Sigmoid colon (tissue), 7 donors: ENCODE measurements around the gene DNAH10. TPM values are rescaled to one million over a fixed set of nuclear protein-coding genes. Genes with fewer than 3 reads are reported as not detected.

Experiments
- DNase-seq: peaks from one replicate; pipeline ENCODE4 v3.0.0-alpha.2; 2019
- H3K27ac ChIP-seq, 4 donors: fragments of 200-600 bp; sonication (generic); one replicate each; pipeline ENCODE4 v1.5.1; 2016 to 2019; ENCODE audit warnings: mild to moderate bottlenecking in 1 of 4
- H3K27me3 ChIP-seq, 3 donors: fragments of 200-600 bp; sonication (generic); one replicate each; pipeline ENCODE4 v1.5.1; 2019; ENCODE audit warnings: mild to moderate bottlenecking in 1 of 3
- H3K36me3 ChIP-seq, 4 donors: fragments of 200-600 bp; sonication (generic); one replicate each; pipeline ENCODE4 v1.5.1; 2016 to 2019
- H3K4me1 ChIP-seq, 4 donors: fragments of 200-600 bp; sonication (generic); one replicate each; pipeline ENCODE4 v1.5.1; 2017 to 2019
- H3K4me3 ChIP-seq, 4 donors: fragments of 200-600 bp; sonication (generic); one replicate each; pipeline ENCODE4 v1.5.1; 2017 to 2019; ENCODE audit warnings: mild to moderate bottlenecking in 2 of 4, moderate library complexity in 1 of 4
- H3K9me3 ChIP-seq, 4 donors: fragments of 200-600 bp in 3 of 4; sonication (generic) in 3 of 4; one replicate each; pipeline versions ENCODE4 v1.5.1 to v1.6.1; 2013 to 2019
- EP300 ChIP-seq, 4 donors: sonication (generic); formaldehyde crosslinking; IDR thresholded peaks; one replicate each; pipeline ENCODE4 v1.6.1; 2017; ENCODE audit warnings: antibody characterized with exemption in 4 of 4
- POLR2A ChIP-seq, 2 donors: fragments of 450-650 bp; IDR thresholded peaks; one replicate each; pipeline ENCODE4 v1.6.1; 2016; ENCODE audit warnings: antibody characterized with exemption in 2 of 2, mild to moderate bottlenecking in 2 of 2, moderate library complexity in 2 of 2
- POLR2AphosphoS5 ChIP-seq, 4 donors: sonication (generic); formaldehyde crosslinking; IDR thresholded peaks; one replicate each; pipeline ENCODE4 v1.6.1; 2017; ENCODE audit warnings: antibody characterized with exemption in 4 of 4
- WGBS, 2 donors: extraction: QIAGEN DNeasy Blood & Tissue Kit; methylation state at CpG; one replicate each; pipeline ENCODE4 v1.1.7; 2013; 5-methylcytosine and 5-hydroxymethylcytosine counted together
- intact Hi-C: fragments of 100-400 bp; cut with DNase I; formaldehyde crosslinking; loops from one replicate; pipeline ENCODE4 v1.15.1; 2023
- polyA plus RNA-seq, 3 donors: library from polyadenylated mRNA; stranded (reverse); fragments of 200-250 nt; gene quantifications; one replicate each; pipeline ENCODE4 v1.2.3, GENCODE V29; 2013
- total RNA-seq, 4 donors: library from RNA; depleted of rRNA; stranded (reverse); fragments of >200 nt; gene quantifications; one replicate each; pipeline ENCODE4 v1.1.0, GENCODE V29; 2016
- TF ChIP-seq, protein P1 (sequence below), 4 experiments: fragments of 450-650 bp in 3 of 4; fragments of 200-600 bp in 1 of 4; IDR thresholded peaks; one replicate each; pipeline ENCODE4 v1.5.1; 2016 to 2019; ENCODE audit warnings: antibody characterized with exemption in 4 of 4, mild to moderate bottlenecking in 3 of 4, moderate library complexity in 2 of 4
- donor health status: healthy with polysubstance abuse.
- donor health status: Bipolar disorder and iron deficiency.
- donor health status: healthy.

Gene DNAH10
- total and polyA plus RNA-seq, 7 donors = under 0.01 to 0.29 (median 0.16) TPM; not detected in 4

DNA sequence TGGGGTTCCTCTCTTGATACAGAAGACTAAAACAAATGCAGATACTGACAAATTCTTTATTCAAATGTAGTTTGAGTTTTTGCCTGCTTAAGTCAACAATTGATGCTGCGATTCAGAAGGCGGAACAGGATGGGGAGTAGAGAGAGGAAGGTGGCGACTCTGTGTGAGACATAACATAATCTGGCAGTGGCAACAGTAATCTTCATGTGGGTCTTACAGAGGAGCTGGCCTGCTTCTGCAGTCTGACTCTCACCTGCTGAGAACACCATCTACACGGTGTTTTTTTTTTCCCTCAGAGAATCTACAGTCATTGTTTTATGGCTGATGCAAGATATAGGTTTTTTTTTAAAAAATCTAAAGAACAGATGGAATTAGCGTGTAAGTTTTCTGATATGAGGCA lies 200.4 kb downstream of the DNAH10 start:
- 69 to 80% methylated on average over 5 of the region's 5 CpGs for WGBS, 2 donors
- no peaks in the 10 kb centered on the region for H3K27me3 ChIP-seq
- no peaks in the 10 kb centered on the region for H3K36me3 ChIP-seq
- H3K9me3 ChIP-seq = no peaks in the 10 kb centered on the region
- no peak for TF ChIP-seq POLR2A (IDR thresholded peaks at IDR 0.05)
- TF ChIP-seq, protein P1, sequence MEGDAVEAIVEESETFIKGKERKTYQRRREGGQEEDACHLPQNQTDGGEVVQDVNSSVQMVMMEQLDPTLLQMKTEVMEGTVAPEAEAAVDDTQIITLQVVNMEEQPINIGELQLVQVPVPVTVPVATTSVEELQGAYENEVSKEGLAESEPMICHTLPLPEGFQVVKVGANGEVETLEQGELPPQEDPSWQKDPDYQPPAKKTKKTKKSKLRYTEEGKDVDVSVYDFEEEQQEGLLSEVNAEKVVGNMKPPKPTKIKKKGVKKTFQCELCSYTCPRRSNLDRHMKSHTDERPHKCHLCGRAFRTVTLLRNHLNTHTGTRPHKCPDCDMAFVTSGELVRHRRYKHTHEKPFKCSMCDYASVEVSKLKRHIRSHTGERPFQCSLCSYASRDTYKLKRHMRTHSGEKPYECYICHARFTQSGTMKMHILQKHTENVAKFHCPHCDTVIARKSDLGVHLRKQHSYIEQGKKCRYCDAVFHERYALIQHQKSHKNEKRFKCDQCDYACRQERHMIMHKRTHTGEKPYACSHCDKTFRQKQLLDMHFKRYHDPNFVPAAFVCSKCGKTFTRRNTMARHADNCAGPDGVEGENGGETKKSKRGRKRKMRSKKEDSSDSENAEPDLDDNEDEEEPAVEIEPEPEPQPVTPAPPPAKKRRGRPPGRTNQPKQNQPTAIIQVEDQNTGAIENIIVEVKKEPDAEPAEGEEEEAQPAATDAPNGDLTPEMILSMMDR (IDR thresholded peaks at IDR 0.05) = no peak
- no peak for TF ChIP-seq POLR2AphosphoS5 (IDR thresholded peaks at IDR 0.05)
- no peak for TF ChIP-seq EP300 (IDR thresholded peaks at IDR 0.05)
- no peak overlapping the region for H3K4me3 ChIP-seq
- no peak overlapping the region for H3K27ac ChIP-seq
- intact Hi-C loops = no loop called here
- no peak for DNase-seq
- no peaks in the 10 kb centered on the region for H3K4me1 ChIP-seq

DNA sequence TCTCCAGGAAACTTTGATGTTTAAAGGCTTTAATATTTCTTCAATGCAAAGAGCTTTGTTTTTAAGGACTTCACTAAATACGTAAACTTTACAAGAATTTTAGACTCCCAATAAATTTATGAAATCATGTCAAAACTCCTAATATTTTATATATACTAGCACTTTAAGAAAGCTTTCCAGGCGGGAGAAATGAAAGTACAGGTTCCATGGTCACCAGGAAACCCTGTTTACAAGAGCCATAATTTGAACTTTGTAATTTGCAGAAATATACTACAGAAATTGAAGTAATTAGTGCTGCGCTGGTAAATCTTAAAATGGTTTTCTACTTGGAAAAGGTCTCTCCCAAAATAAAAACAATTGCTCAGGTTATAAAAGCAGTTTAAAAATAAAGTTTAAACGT lies 201.7 kb downstream of the DNAH10 start:
- no peak for DNase-seq
- H3K27ac ChIP-seq = no peak overlapping the region
- intact Hi-C loops = no loop called here
- 22 to 74% methylated on average over 4 of the region's 4 CpGs for WGBS, 2 donors
- no peaks in the 10 kb centered on the region for H3K36me3 ChIP-seq
- peaks cover 0 to 2% (median 0%) of the 10 kb centered on the region in 4 donors for H3K4me1 ChIP-seq
- TF ChIP-seq, protein P1 (IDR thresholded peaks at IDR 0.05) = no peak
- no peak for TF ChIP-seq POLR2AphosphoS5 (IDR thresholded peaks at IDR 0.05)
- no peak for TF ChIP-seq POLR2A (IDR thresholded peaks at IDR 0.05)
- TF ChIP-seq EP300 (IDR thresholded peaks at IDR 0.05) = no peak
- no peaks in the 10 kb centered on the region for H3K9me3 ChIP-seq
- H3K27me3 ChIP-seq = no peaks in the 10 kb centered on the region
- no peak overlapping the region for H3K4me3 ChIP-seq

DNA sequence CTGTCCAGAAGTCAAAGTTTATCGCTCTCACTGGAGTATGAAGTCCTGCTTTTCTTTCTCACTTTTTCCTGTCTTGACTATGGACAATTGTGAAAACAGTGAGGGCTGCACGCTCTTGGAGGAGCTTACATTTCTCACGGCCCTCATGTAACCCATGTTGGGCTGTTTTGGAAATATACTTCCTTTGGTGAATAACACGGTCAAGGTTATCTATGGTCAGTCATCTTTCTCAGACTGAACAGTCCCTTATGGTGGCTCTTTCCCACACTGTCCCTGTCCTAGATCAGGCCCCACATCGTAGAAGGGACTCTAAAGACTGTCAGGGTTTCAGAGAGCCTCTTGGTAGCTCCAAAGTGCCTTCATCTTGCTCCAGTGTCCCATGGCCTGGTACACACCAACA lies 203.3 kb downstream of the DNAH10 start:
- H3K4me1 ChIP-seq = peaks cover 0 to 6% (median 0%) of the 10 kb centered on the region in 4 donors
- no peaks in the 10 kb centered on the region for H3K27me3 ChIP-seq
- 72% methylated on average over 5 of the region's 5 CpGs for WGBS, 2 donors
- H3K4me3 ChIP-seq = no peak overlapping the region
- intact Hi-C loops = no loop called here
- no peaks in the 10 kb centered on the region for H3K9me3 ChIP-seq
- no peak overlapping the region for H3K27ac ChIP-seq
- no peak for DNase-seq
- no peaks in the 10 kb centered on the region for H3K36me3 ChIP-seq
- TF ChIP-seq POLR2AphosphoS5 (IDR thresholded peaks at IDR 0.05) (no peak), EP300 (IDR thresholded peaks at IDR 0.05) (no peak), POLR2A (IDR thresholded peaks at IDR 0.05) (no peak)
- TF ChIP-seq, protein P1 (IDR thresholded peaks at IDR 0.05) = no peak

DNA sequence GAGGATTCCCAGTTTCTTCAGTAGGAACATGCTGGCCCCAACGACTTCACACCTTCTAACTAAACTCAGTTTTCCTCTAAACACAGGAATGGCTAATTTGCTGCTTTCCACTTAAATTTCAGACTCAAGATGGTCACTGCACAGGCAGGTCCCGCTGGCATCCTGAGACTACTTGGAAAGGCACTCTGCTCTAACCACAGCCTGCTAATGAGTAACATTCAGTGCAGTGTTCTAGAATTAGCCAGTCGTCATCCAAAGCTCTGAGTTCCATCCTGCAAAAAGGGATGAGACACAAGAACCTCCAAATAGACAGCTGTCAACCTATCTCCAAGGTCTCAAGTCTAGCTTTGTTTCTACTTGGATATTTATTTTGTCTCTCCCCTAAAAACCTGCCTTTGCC lies 204.5 kb downstream of the DNAH10 start:
- Histone ChIP-seq H3K9me3 (no peaks in the 10 kb centered on the region), H3K4me3 (no peak overlapping the region), H3K27ac (no peak overlapping the region), H3K27me3 (no peaks in the 10 kb centered on the region), H3K36me3 (no peaks in the 10 kb centered on the region), H3K4me1 (peaks cover 0 to 13% (median 9%) of the 10 kb centered on the region in 4 donors)
- DNase-seq = no peak
- TF ChIP-seq POLR2A (IDR thresholded peaks at IDR 0.05) = no peak
- TF ChIP-seq, protein P1 (IDR thresholded peaks at IDR 0.05) = no peak
- no peak for TF ChIP-seq POLR2AphosphoS5 (IDR thresholded peaks at IDR 0.05)
- no peak for TF ChIP-seq EP300 (IDR thresholded peaks at IDR 0.05)
- intact Hi-C loops = no loop called here
- WGBS, 2 donors = 88 to 92% methylated on average over 3 of the region's 3 CpGs

DNA sequence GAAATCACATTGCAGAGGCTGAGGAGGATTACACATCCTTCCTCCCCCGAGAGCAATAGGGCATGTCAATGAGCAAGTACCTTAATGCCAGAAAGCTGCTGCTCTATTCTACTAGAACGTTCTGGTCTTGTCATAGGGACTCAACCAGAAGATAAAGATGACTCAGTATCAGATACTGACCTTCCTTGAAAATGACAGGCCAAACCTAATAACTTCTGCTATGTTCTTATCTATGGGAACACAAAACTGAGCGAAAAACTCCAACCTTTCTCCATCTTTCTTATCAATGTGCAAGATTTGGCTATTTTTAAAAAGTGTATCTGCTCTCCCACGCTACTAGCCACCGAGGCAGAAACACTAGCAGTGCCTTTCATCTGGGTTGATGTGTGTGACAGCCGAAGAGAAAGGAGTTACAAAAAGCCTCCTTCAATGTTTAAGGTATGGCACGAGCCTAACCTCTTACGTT lies 205.1 kb downstream of the DNAH10 start:
- H3K27me3 ChIP-seq = no peaks in the 10 kb centered on the region
- no peak overlapping the region for H3K4me3 ChIP-seq
- peaks cover 0 to 16% (median 9%) of the 10 kb centered on the region in 4 donors for H3K4me1 ChIP-seq
- no peaks in the 10 kb centered on the region for H3K36me3 ChIP-seq
- intact Hi-C loops = no loop called here
- no peak for DNase-seq
- no peak for TF ChIP-seq POLR2A (IDR thresholded peaks at IDR 0.05)
- TF ChIP-seq, protein P1 (IDR thresholded peaks at IDR 0.05) = no peak
- TF ChIP-seq EP300 (IDR thresholded peaks at IDR 0.05) = no peak
- no peak for TF ChIP-seq POLR2AphosphoS5 (IDR thresholded peaks at IDR 0.05)
- WGBS, 2 donors = 91 to 94% methylated on average over 8 of the region's 8 CpGs
- no peak overlapping the region for H3K27ac ChIP-seq
- no peaks in the 10 kb centered on the region for H3K9me3 ChIP-seq
